ENCODE measurements around the gene PSMB3.

GRCh38 chr17:38719289-38719942 lies 33.1 kb upstream of the PSMB3 start:
- TF ChIP-seq CTCF (conservative IDR thresholded peaks at IDR 0.05; ENCODE audit: low read depth, low read length) (no peak), EZH2phosphoT487 (IDR thresholded peaks at IDR 0.05; ENCODE audit: borderline replicate concordance, low read length) (no peak), EZH2 (IDR thresholded peaks at IDR 0.05; ENCODE audit: low read length, unreplicated experiment) (no peak)

All from PC-3 (cell line).